HepG2 (cell line): ENCODE measurements around the gene TLNRD1.

ENCODE experiments used
- EZH2 ChIP-seq: conservative IDR thresholded peaks from 2 replicates; pipeline ENCODE4 v1.6.1; 2012; ENCODE audit warnings: mild to moderate bottlenecking, low read depth, low read length, moderate library complexity
- NFRKB ChIP-seq: fragments of 450-650 bp; IDR thresholded peaks from 2 replicates; pipeline ENCODE4 v1.6.1; 2017
- PAWR ChIP-seq: sonication (generic); formaldehyde crosslinking; IDR thresholded peaks from 2 replicates; pipeline ENCODE4 v1.4.0; 2020; ENCODE audit warnings: missing genetic modification reagents, mild to moderate bottlenecking, borderline replicate concordance
- PHF21A ChIP-seq: sonication (generic); formaldehyde crosslinking; IDR thresholded peaks from 2 replicates; pipeline ENCODE4 v1.5.0; 2020; ENCODE audit warnings: mild to moderate bottlenecking, missing genetic modification reagents
- RAD21 ChIP-seq: fragments of 450-650 bp; formaldehyde crosslinking; IDR thresholded peaks from 2 replicates; pipeline ENCODE4 v1.5.0; 2020; ENCODE audit warnings: mild to moderate bottlenecking
- ZNF274 ChIP-seq: sonication (generic); formaldehyde crosslinking; IDR thresholded peaks from 2 replicates; pipeline ENCODE4 v1.5.1; 2020; ENCODE audit warnings: mild to moderate bottlenecking, missing genetic modification reagents
- TF ChIP-seq, protein P1 (sequence below): sonication (generic); formaldehyde crosslinking; IDR thresholded peaks from 2 replicates; pipeline ENCODE4 v1.5.0; 2020; ENCODE audit warnings: mild to moderate bottlenecking, missing genetic modification reagents, moderate library complexity
- TF ChIP-seq, protein P2 (sequence below), 2 experiments: IDR thresholded peaks; 2 replicates each; pipeline ENCODE4 v1.6.1; 2011 to 2012; ENCODE audit warnings: low read length in 2 of 2, borderline replicate concordance in 1 of 2, low read depth in 1 of 2, mild to moderate bottlenecking in 1 of 2, moderate library complexity in 1 of 2
- TF ChIP-seq, protein P3 (sequence below), 2 experiments: sonication (generic) in 1 of 2; formaldehyde crosslinking in 1 of 2; IDR thresholded peaks; 2 replicates each; pipeline versions ENCODE4 v1.5.1 to v1.6.1; 2011 to 2020; ENCODE audit warnings: borderline replicate concordance in 1 of 2, low read depth in 1 of 2, low read length in 1 of 2, mild to moderate bottlenecking in 1 of 2, missing genetic modification reagents in 1 of 2, moderate library complexity in 1 of 2
- TF ChIP-seq, protein P4 (sequence below): IDR thresholded peaks from 2 replicates; pipeline ENCODE4 v1.6.1; 2016; ENCODE audit warnings: low read depth, control low read depth

DNA sequence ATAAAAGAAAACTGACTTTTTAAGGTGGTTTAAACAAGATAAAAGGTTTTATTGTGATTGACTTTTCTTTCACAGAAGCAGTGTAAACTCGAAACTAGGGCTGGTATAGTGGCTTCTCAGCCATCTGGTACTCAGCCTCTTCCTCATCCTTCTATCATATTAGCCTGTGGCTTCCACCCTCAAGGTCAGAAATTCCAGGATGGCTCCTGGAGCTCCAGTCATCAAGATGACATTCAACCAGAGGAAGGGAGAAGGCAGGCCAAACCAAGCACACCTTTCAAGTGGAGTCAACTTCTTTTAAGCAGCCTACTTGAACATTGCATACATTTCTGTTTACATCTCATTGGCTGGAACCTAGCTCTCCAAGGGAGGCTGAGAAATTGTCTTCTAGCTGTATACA, 9.8 kb upstream of the TLNRD1 start:
- TF ChIP-seq PHF21A (CRISPR knock-in tag) = no peak
- TF ChIP-seq EZH2 = no peak
- no peak for TF ChIP-seq PAWR (CRISPR knock-in tag)
- TF ChIP-seq, protein P1, sequence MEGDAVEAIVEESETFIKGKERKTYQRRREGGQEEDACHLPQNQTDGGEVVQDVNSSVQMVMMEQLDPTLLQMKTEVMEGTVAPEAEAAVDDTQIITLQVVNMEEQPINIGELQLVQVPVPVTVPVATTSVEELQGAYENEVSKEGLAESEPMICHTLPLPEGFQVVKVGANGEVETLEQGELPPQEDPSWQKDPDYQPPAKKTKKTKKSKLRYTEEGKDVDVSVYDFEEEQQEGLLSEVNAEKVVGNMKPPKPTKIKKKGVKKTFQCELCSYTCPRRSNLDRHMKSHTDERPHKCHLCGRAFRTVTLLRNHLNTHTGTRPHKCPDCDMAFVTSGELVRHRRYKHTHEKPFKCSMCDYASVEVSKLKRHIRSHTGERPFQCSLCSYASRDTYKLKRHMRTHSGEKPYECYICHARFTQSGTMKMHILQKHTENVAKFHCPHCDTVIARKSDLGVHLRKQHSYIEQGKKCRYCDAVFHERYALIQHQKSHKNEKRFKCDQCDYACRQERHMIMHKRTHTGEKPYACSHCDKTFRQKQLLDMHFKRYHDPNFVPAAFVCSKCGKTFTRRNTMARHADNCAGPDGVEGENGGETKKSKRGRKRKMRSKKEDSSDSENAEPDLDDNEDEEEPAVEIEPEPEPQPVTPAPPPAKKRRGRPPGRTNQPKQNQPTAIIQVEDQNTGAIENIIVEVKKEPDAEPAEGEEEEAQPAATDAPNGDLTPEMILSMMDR (CRISPR knock-in tag) = no peak
- TF ChIP-seq ZNF274 (CRISPR knock-in tag) = no peak
- TF ChIP-seq NFRKB = no peak
- no peak for TF ChIP-seq RAD21 (CRISPR knock-in tag)
- TF ChIP-seq, protein P2, sequence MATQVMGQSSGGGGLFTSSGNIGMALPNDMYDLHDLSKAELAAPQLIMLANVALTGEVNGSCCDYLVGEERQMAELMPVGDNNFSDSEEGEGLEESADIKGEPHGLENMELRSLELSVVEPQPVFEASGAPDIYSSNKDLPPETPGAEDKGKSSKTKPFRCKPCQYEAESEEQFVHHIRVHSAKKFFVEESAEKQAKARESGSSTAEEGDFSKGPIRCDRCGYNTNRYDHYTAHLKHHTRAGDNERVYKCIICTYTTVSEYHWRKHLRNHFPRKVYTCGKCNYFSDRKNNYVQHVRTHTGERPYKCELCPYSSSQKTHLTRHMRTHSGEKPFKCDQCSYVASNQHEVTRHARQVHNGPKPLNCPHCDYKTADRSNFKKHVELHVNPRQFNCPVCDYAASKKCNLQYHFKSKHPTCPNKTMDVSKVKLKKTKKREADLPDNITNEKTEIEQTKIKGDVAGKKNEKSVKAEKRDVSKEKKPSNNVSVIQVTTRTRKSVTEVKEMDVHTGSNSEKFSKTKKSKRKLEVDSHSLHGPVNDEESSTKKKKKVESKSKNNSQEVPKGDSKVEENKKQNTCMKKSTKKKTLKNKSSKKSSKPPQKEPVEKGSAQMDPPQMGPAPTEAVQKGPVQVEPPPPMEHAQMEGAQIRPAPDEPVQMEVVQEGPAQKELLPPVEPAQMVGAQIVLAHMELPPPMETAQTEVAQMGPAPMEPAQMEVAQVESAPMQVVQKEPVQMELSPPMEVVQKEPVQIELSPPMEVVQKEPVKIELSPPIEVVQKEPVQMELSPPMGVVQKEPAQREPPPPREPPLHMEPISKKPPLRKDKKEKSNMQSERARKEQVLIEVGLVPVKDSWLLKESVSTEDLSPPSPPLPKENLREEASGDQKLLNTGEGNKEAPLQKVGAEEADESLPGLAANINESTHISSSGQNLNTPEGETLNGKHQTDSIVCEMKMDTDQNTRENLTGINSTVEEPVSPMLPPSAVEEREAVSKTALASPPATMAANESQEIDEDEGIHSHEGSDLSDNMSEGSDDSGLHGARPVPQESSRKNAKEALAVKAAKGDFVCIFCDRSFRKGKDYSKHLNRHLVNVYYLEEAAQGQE (IDR thresholded peaks at IDR 0.05; ENCODE audit: borderline replicate concordance in 1 of 2, low read depth in 1 of 2, low read length in 2 of 2) = no peak
- TF ChIP-seq, protein P3, sequence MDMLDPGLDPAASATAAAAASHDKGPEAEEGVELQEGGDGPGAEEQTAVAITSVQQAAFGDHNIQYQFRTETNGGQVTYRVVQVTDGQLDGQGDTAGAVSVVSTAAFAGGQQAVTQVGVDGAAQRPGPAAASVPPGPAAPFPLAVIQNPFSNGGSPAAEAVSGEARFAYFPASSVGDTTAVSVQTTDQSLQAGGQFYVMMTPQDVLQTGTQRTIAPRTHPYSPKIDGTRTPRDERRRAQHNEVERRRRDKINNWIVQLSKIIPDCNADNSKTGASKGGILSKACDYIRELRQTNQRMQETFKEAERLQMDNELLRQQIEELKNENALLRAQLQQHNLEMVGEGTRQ (IDR thresholded peaks at IDR 0.05; ENCODE audit: low read depth, low read length) = no peak
- TF ChIP-seq, protein P3 (CRISPR knock-in tag; IDR thresholded peaks at IDR 0.05; ENCODE audit: borderline replicate concordance) = no peak
- TF ChIP-seq, protein P4, sequence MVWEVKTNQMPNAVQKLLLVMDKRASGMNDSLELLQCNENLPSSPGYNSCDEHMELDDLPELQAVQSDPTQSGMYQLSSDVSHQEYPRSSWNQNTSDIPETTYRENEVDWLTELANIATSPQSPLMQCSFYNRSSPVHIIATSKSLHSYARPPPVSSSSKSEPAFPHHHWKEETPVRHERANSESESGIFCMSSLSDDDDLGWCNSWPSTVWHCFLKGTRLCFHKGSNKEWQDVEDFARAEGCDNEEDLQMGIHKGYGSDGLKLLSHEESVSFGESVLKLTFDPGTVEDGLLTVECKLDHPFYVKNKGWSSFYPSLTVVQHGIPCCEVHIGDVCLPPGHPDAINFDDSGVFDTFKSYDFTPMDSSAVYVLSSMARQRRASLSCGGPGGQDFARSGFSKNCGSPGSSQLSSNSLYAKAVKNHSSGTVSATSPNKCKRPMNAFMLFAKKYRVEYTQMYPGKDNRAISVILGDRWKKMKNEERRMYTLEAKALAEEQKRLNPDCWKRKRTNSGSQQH (CRISPR knock-in tag) = no peak
